Cortex of kidney (tissue), 1 donor: Measurements from ENCODE around the gene MAMLD1.
"Not testable (repeated sequence)": the region's sequence is repeated elsewhere in the genome, so short reads cannot be mapped to it uniquely, and the experiment has no call there.

ENCODE experiments used
- DNase-seq: peaks from one replicate; lab custom pipeline; 2025; lab: John Stamatoyannopoulos, UW

MAMLD1 gene

GRCh38 chrX:150362599-150363481 lies at the start of gene MAMLD1:
TSS of gene MAMLD1 (plus strand) at chrX:150363317. CDS start at chrX:150445517, 82,200 bp downstream.
- no peak for DNase-seq

DNA sequence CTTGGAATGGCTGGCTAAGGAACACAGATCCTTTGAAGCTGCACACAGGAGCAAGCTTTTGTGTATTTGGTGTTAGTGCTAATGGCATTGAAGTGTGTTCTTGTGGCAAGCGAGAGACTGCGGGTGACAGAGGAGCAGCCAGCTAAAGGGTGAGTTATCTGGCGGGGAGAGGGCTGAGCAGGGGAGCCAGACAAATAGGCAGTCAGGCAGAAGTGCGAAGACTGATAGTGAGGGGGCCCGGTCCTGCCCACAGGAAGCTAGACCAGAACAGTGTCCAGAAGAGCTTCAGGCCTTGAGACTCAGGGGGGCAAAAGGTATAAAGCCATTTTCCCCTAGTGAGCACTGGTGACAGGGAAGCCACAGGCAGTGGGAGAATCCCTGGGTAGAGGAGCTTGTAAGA lies 49.6 kb upstream of the MAMLD1 start:
- no peak for DNase-seq

DNA sequence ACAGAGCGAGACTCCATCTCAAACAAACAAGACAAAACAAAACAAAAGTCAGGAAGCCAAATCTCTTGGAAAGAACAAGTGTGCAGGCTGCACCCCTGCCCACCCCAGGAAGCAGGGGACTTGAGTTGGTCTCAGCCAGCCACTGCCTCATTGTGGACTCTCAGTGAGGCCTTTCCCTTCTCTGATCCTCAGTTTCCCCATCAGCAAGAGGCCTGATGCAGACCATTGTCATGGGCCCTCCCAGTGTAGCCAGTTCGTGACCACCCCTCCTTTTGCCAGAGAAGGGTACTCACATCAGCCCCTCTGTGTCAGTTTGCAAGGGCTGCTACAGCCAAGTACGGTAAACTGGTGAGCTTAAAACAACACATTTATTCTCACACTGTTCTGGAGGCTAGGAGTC lies 48.9 kb upstream of the MAMLD1 start:
- DNase-seq = no peak

GRCh38 chrX:150316564-150316963 lies 46.6 kb upstream of the MAMLD1 start:
- DNase-seq = no peak

DNA sequence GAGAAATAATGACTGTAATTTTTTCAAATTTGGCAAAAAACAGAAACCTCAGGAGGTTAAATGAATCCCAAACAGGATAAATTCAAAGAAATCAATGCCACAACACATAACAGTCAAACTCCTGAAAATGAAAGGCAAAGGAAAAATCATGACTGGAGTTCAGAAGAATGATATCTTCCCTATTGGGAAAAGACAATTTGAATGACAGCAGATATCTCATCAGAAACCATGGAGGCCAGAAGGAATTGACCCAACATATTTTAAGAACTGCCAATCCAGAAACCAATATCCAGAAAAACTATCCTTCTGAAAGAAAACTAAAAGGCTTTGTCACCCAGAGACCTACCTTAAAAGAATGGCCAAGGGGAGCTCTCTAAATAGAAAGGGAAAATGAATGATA lies 40.1 kb upstream of the MAMLD1 start:
- no peak for DNase-seq

- DNase-seq = no peak
These were observed 38.9 kb upstream of the MAMLD1 start for GRCh38 chrX:150324035-150324728.

DNA sequence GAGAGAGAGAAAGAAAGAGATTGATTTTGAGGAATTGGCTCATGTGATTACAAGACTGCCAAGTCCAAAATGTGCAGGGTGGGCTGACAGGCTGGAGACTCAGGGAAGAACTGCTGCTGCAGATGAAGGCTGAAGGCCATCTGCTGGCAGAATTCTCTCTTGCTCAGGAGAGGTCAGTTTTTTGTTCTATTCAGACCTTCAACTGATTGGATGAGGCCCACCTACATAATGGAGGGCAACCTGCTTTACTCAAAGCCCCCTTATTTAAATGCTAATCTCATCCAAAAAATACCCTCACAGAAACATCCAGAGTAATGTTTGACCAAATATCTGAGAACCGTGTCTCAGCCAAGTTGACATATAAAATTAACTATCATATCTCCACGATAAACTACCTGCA lies 38.2 kb upstream of the MAMLD1 start:
- DNase-seq = no peak

- no peak for DNase-seq
These were observed 36.4 kb upstream of the MAMLD1 start for GRCh38 chrX:150326541-150327247.

GRCh38 chrX:150329282-150329681 lies 33.8 kb upstream of the MAMLD1 start:
- no peak for DNase-seq

GRCh38 chrX:150329868-150330267 lies 33.2 kb upstream of the MAMLD1 start:
- no peak for DNase-seq

DNA sequence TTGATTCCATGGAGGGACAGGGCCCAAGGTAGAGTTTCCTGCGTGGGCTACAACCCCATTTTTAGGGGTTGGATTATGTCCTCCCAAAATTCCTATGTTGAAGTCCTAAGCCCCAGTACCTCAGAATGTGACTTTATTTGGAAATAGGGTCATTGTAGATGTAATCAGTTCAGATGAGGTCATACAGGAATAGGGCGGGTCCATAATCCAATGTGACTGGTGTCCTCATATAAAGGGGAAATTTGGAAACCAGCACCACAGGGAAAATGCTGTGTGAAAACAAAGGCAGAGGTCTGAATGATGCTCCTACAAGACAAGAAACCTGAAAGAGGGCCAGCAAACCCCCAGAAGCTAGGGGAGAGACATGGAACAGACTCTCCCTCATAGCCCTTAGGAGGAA lies 31.1 kb upstream of the MAMLD1 start:
- DNase-seq = no peak

GRCh38 chrX:150334100-150334499 lies 29.0 kb upstream of the MAMLD1 start:
- no peak for DNase-seq

DNA sequence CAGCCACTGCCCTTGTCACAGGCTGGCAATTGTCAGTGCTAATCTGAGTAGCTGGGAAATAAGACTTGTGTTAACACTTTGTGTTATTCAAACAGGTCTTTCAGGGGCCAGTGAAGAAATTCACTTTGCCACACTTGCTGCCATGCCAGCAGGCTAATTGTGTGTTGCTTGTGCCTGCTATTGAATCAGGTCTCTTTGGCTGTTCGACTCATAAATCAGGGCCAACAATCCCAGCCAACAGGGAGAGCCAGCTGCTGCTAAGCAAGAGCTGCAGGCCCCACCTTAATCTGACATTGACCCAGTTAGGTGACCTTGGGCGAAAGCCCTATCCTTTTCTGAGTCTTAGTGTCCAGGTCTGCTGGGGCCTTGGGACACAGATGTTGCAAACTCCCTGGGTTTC lies 28.1 kb upstream of the MAMLD1 start:
- DNase-seq = no peak

GRCh38 chrX:150337026-150337425 lies 26.1 kb upstream of the MAMLD1 start:
- no peak for DNase-seq

DNA sequence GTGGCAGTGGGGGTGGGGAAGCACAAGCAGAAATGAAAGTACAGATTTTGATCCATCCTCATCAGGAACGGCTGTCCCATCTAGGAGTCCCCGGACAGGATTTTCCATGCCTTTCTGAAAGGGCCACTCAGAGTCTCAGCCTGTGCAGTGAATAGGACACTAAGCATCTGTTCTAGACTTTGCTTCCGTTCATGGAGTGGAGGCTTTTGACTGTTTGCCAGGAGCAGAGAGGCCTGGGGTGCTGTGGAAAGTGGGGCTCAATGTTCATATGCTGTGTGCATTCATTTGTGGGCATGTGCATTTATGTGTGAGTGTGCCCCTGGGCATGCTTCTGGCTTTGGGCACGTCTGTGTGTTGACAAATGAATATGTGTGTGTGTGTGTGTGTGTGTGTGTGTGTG lies 25.6 kb upstream of the MAMLD1 start:
- no peak for DNase-seq

- no peak for DNase-seq
These were observed 24.5 kb upstream of the MAMLD1 start for GRCh38 chrX:150338615-150339014.

- DNase-seq = no peak
These were observed 23.4 kb upstream of the MAMLD1 start for GRCh38 chrX:150339736-150340135.

- not testable (repeated sequence) for DNase-seq
These were observed 22.8 kb upstream of the MAMLD1 start for GRCh38 chrX:150340326-150340725.

GRCh38 chrX:150347471-150347870 lies 15.6 kb upstream of the MAMLD1 start:
- DNase-seq = no peak

GRCh38 chrX:150348365-150348764 lies 14.8 kb upstream of the MAMLD1 start:
- DNase-seq = no peak

- DNase-seq = no peak
These were observed 11.0 kb upstream of the MAMLD1 start for GRCh38 chrX:150352114-150352513.

DNA sequence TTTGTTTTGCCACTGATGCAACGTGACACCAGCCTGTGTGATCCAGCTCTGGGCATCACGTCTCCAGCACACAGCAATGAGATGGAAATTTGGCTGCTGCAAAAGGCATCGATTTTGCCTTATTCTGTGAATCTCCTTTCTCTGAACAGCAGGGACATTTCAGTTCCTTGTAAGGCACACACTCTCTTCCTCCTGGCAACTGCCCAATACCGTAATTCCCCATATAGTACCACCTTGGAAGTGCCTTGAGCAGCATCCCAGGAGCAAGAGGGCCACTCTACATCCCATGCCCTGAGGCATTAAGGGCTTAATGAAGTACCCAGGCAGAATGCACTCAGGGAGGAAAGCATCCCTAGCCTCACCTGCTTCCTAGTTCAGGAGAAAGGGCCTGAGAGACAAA lies 10.5 kb upstream of the MAMLD1 start:
- no peak for DNase-seq

DNA sequence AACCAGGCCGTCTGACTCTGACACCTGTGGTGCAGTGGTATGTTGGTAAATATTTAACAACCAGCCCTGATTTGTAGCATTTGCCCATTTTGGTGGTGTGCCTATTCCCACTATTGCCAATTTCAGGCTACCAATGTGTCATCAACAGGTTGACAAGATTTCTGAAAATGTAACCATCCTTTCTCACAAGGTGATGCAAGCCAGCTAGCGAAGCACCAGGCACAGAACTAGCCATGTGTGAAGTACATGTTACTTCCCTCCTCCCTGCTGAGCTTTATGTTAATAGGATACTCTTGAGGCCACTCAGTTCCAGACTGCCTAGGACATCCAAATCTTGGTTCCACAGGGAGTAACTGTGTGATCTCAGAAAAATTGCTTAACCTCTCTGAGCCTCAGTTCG lies 7.2 kb upstream of the MAMLD1 start:
- DNase-seq = no peak
